ENCODE data around the gene ID2. TPM values are rescaled to one million over a fixed set of nuclear protein-coding genes. Genes with fewer than 3 reads are reported as not detected.
A peak's percentile ranks its signal among the peaks of the same experiment; 100 is the strongest.

ID2 gene
- total and polyA plus RNA-seq, 2 of the 13 experiments (the other 11 are each of a cell fraction or from before 2014, with no cell fraction given): 214 to 719 TPM

DNA sequence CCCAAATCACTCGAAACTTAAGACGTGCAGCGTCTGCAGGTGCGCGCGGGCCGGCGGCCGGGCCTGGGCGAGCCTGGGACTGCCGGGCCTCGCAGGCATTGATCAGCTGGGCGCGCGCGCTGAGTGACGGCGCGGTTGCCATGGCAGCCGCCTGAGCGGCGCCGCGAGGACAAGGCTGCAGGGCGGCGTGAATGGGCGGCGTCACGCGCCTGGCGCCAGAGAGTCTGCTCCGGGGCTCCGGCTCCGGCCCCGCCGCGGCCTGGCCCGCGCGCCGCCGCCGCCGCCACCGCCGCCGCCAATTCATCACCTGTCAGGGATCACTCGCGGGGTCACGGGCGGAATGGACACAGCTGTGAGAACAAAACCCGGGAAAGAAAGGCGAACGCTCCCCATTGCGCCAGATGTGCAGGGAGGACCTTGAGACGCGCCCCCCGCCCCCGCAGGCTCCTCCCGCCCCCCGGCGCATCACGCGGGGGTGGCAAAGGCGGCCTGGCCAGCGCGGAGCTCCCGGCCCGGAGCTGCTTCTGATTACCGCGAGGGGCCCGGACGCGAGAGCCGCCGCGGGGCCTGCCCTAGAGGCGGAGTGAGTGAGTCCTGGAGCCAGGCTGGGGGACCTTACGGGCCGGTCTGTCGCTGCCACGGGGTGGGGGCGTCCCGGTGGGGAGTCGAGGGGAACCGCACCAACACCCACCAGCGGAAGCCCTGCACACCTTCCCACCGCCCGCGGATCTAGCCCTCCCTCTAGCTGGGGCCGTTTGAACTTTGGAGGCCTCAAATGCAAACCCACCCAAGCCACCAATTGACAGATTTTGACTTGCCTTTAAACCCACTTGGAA, 2.9 kb upstream of the ID2 start (continued):
- TF ChIP-seq, protein P1, sequence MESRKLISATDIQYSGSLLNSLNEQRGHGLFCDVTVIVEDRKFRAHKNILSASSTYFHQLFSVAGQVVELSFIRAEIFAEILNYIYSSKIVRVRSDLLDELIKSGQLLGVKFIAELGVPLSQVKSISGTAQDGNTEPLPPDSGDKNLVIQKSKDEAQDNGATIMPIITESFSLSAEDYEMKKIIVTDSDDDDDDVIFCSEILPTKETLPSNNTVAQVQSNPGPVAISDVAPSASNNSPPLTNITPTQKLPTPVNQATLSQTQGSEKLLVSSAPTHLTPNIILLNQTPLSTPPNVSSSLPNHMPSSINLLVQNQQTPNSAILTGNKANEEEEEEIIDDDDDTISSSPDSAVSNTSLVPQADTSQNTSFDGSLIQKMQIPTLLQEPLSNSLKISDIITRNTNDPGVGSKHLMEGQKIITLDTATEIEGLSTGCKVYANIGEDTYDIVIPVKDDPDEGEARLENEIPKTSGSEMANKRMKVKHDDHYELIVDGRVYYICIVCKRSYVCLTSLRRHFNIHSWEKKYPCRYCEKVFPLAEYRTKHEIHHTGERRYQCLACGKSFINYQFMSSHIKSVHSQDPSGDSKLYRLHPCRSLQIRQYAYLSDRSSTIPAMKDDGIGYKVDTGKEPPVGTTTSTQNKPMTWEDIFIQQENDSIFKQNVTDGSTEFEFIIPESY (CRISPR knock-in tag; IDR thresholded peaks at IDR 0.05): no peak
- TF ChIP-seq ZNF713 (CRISPR knock-in tag; IDR thresholded peaks at IDR 0.05) (no peak), MIXL1 (CRISPR knock-in tag; IDR thresholded peaks at IDR 0.05) (no peak), SALL2 (CRISPR knock-in tag; IDR thresholded peaks at IDR 0.05) (peak; percentile 38), HNRNPL (IDR thresholded peaks at IDR 0.05; ENCODE audit: low read depth, low read length) (0 out of 2 replicates have a peak, but pooled peaks have one; percentile 18), ZNF225 (CRISPR knock-in tag; IDR thresholded peaks at IDR 0.05) (0 out of 2 replicates have a peak, but pooled peaks have one; percentile 41), SP1 (IDR thresholded peaks at IDR 0.05) (no peak), SP1 (CRISPR knock-in tag; IDR thresholded peaks at IDR 0.05) (peak; percentile 26; the same call in 1 of the 2 replicates), GATA4 (IDR thresholded peaks at IDR 0.05; ENCODE audit: borderline replicate concordance, low read depth) (0 out of 2 replicates have a peak, but pooled peaks have one; percentile 67), GPN1 (CRISPR knock-in tag; IDR thresholded peaks at IDR 0.05; ENCODE audit: borderline replicate concordance) (no peak), NONO (IDR thresholded peaks at IDR 0.05) (no peak), NONO (CRISPR knock-in tag; conservative IDR thresholded peaks at IDR 0.05) (peak; percentile 74), ZNF703 (CRISPR knock-in tag; IDR thresholded peaks at IDR 0.05; ENCODE audit: borderline replicate concordance) (no peak; the same call in 1 of the 2 replicates), SRSF9 (IDR thresholded peaks at IDR 0.05; ENCODE audit: borderline replicate concordance, insufficient read depth, low read depth, low read length, poor library complexity, severe bottlenecking) (no peak), NR2C2 (CRISPR knock-in tag; IDR thresholded peaks at IDR 0.05; ENCODE audit: borderline replicate concordance) (peak; percentile 64), ZNF543 (CRISPR knock-in tag; IDR thresholded peaks at IDR 0.05) (peak; percentile 48), NFKB2 (CRISPR knock-in tag; IDR thresholded peaks at IDR 0.05; ENCODE audit: borderline replicate concordance) (peak; percentile 59; the same call in 1 of the 2 replicates), RCOR2 (CRISPR knock-in tag; IDR thresholded peaks at IDR 0.05) (no peak), RNF2 (conservative IDR thresholded peaks at IDR 0.05; ENCODE audit: low read depth) (no peak), ZNF605 (CRISPR knock-in tag; IDR thresholded peaks at IDR 0.05) (no peak), RBM22 (optimal IDR thresholded peaks at IDR 0.05; ENCODE audit: low read length) (peak; percentile 38), ZNF777 (CRISPR knock-in tag; IDR thresholded peaks at IDR 0.05) (peak; percentile 40), SIX4 (CRISPR knock-in tag; IDR thresholded peaks at IDR 0.05) (no peak)
- TF ChIP-seq, protein P2, sequence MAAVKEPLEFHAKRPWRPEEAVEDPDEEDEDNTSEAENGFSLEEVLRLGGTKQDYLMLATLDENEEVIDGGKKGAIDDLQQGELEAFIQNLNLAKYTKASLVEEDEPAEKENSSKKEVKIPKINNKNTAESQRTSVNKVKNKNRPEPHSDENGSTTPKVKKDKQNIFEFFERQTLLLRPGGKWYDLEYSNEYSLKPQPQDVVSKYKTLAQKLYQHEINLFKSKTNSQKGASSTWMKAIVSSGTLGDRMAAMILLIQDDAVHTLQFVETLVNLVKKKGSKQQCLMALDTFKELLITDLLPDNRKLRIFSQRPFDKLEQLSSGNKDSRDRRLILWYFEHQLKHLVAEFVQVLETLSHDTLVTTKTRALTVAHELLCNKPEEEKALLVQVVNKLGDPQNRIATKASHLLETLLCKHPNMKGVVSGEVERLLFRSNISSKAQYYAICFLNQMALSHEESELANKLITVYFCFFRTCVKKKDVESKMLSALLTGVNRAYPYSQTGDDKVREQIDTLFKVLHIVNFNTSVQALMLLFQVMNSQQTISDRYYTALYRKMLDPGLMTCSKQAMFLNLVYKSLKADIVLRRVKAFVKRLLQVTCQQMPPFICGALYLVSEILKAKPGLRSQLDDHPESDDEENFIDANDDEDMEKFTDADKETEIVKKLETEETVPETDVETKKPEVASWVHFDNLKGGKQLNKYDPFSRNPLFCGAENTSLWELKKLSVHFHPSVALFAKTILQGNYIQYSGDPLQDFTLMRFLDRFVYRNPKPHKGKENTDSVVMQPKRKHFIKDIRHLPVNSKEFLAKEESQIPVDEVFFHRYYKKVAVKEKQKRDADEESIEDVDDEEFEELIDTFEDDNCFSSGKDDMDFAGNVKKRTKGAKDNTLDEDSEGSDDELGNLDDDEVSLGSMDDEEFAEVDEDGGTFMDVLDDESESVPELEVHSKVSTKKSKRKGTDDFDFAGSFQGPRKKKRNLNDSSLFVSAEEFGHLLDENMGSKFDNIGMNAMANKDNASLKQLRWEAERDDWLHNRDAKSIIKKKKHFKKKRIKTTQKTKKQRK (IDR thresholded peaks at IDR 0.05; ENCODE audit: low read length): no peak

Measured in HepG2 (cell line).